IMR-90 (cell line): ENCODE data around the gene EEPD1.

Experiments
- BHLHE40 ChIP-seq: fragments of 150-350 bp; IDR thresholded peaks from 2 replicates; pipeline ENCODE4 v1.6.1; 2016; ENCODE audit warnings: mild to moderate bottlenecking, low read depth, low read length
- CEBPB ChIP-seq: IDR thresholded peaks from 2 replicates; pipeline ENCODE4 v1.6.1; 2012; ENCODE audit warnings: low read depth, low read length, improper control_type of control experiment
- CTCF ChIP-seq: conservative IDR thresholded peaks from 2 replicates; pipeline ENCODE4 v1.5.1; 2012; ENCODE audit warnings: mild to moderate bottlenecking, low read depth, low read length, improper control_type of control experiment
- ELK1 ChIP-seq: fragments of 150-350 bp; IDR thresholded peaks from 2 replicates; pipeline ENCODE4 v1.6.1; 2016; ENCODE audit warnings: low read depth, mild to moderate bottlenecking, low read length, moderate library complexity, borderline replicate concordance
- MAFK ChIP-seq: IDR thresholded peaks from 2 replicates; pipeline ENCODE4 v1.6.1; 2012; ENCODE audit warnings: low read depth, low read length, improper control_type of control experiment
- MAZ ChIP-seq: IDR thresholded peaks from 2 replicates; pipeline ENCODE4 v1.6.1; 2012; ENCODE audit warnings: low read depth, mild to moderate bottlenecking, low read length, improper control_type of control experiment, moderate library complexity, borderline replicate concordance
- MXI1 ChIP-seq: IDR thresholded peaks from 2 replicates; pipeline ENCODE4 v1.6.1; 2012; ENCODE audit warnings: low read depth, mild to moderate bottlenecking, low read length, moderate library complexity, borderline replicate concordance
- NFE2L2 ChIP-seq: fragments of 150-350 bp; IDR thresholded peaks from 2 replicates; pipeline ENCODE4 v1.6.1; 2016; ENCODE audit warnings: low read depth, mild to moderate bottlenecking, low read length
- POLR2A ChIP-seq: IDR thresholded peaks from 2 replicates; pipeline ENCODE4 v1.6.1; 2012; ENCODE audit warnings: mild to moderate bottlenecking, low read depth, low read length
- RAD21 ChIP-seq: IDR thresholded peaks from 2 replicates; pipeline ENCODE4 v1.6.1; 2012; ENCODE audit warnings: low read length, improper control_type of control experiment
- RCOR1 ChIP-seq: IDR thresholded peaks from 2 replicates; pipeline ENCODE4 v1.6.1; 2012; ENCODE audit warnings: mild to moderate bottlenecking, low read length, improper control_type of control experiment; ENCODE audit not compliant: insufficient replicate concordance
- RFX5 ChIP-seq: IDR thresholded peaks from 2 replicates; pipeline ENCODE4 v1.8.0; 2012; ENCODE audit warnings: low read depth, mild to moderate bottlenecking, low read length, moderate library complexity
- SMC3 ChIP-seq: fragments of 150-350 bp; IDR thresholded peaks from 2 replicates; pipeline ENCODE4 v1.6.1; 2016; ENCODE audit warnings: low read depth, mild to moderate bottlenecking, antibody characterized with exemption, low read length, moderate library complexity

- TF ChIP-seq POLR2A (no peak), MAZ (no peak), CTCF (no peak), RCOR1 (no peak), MXI1 (no peak), RAD21 (no peak), NFE2L2 (no peak), SMC3 (no peak), BHLHE40 (no peak), ELK1 (no peak), RFX5 (no peak), MAFK (no peak), CEBPB (no peak)
These were observed 11.7 kb upstream of the EEPD1 start for GRCh38 chr7:36141351-36141750.
